Measurements from ENCODE around the gene TPGS1. TPM values are rescaled to one million over a fixed set of nuclear protein-coding genes. Genes with fewer than 3 reads are reported as not detected.

Gene TPGS1
- total and polyA plus RNA-seq, 2 of the 8 experiments (the other 6 are each of a cell fraction or from before 2014, with no cell fraction given) = 9.1 to 10.6 TPM

- H3K36me3 ChIP-seq (ENCODE audit: control insufficient read depth in 2 of 4, insufficient read depth in 4 of 4, low read length in 3 of 4) = no peaks in the 10 kb centered on the region
- H3K23ac ChIP-seq (ENCODE audit: insufficient read length) = no peak overlapping the region
- H2BK15ac ChIP-seq (ENCODE audit: low read length) = no peak overlapping the region
- peak overlapping the region in 1 of 2 experiments; percentile 26; a peak in 3 of 4 replicates for H3K4me2 ChIP-seq (ENCODE audit: insufficient read depth in 1 of 2, low read depth in 2 of 2, low read length in 2 of 2)
- H4K8ac ChIP-seq (ENCODE audit: extremely low read depth, insufficient read depth, low read length) = no peak overlapping the region
- no peak overlapping the region for H2BK120ac ChIP-seq (replicated peaks; ENCODE audit: low read depth, low read length)
- no peak overlapping the region for H3K56ac ChIP-seq (replicated peaks; ENCODE audit: insufficient read length, low read depth, low read length)
- no peak overlapping the region for H2BK20ac ChIP-seq (ENCODE audit: low read length)
- peaks cover 0 to 3% (median 0%) of the 10 kb centered on the region in 4 experiments; a peak in 2 of 7 replicates for H3K4me1 ChIP-seq (replicated peaks in 1 of 4; ENCODE audit: control insufficient read depth in 3 of 4, insufficient read depth in 4 of 4, low read length in 3 of 4)
- no peak overlapping the region; a peak in 1 of 7 replicates for H3K9ac ChIP-seq (replicated peaks in 1 of 4; ENCODE audit: extremely low read depth in 1 of 4, low read depth in 3 of 4, low read length in 3 of 4)
- ChIA-PET POLR2A (ENCODE audit: partially characterized antibody) (interaction anchor here (0.8 to 3.1 kb wide), 3 partner anchors 46 to 99 kb away, joined by 3 to 10 read pairs (median 3); no protein-coding TSS in a partner anchor), CTCF (ENCODE audit: partially characterized antibody) (interaction anchor here (0.6 to 2.5 kb wide), 3 partner anchors 15 to 1715 kb away, joined by 3 to 13 read pairs (median 4); no protein-coding TSS in a partner anchor)
- FAIRE-seq (no peak), DNase-seq (ENCODE audit: low read depth in 1 of 2, low spot score in 2 of 2) (no peak)
- no peak overlapping the region for H2AFZ ChIP-seq (ENCODE audit: low read length)
- H4K91ac ChIP-seq (replicated peaks; ENCODE audit: insufficient read length, low read length) = no peak overlapping the region
- no peaks in the 10 kb centered on the region for H3K79me1 ChIP-seq (ENCODE audit: low read depth, low read length)
- H2BK5ac ChIP-seq (ENCODE audit: low read depth, low read length) = no peak overlapping the region
- H4K5ac ChIP-seq (ENCODE audit: insufficient read length, low read depth, low read length) = no peak overlapping the region
- no peak overlapping the region for H3K14ac ChIP-seq (ENCODE audit: insufficient read length)
- peak overlapping the region in 1 of 4 experiments; percentile 6; a peak in 1 of 8 replicates for H3K4me3 ChIP-seq (ENCODE audit: extremely low read depth in 1 of 4, insufficient read depth in 2 of 4, low read depth in 3 of 4, low read length in 4 of 4)
- no peak overlapping the region for H3K4ac ChIP-seq (replicated peaks; ENCODE audit: insufficient read length, low read depth, low read length)
- H3K27me3 ChIP-seq (replicated peaks in 1 of 4; ENCODE audit: control insufficient read depth in 3 of 4, extremely low read depth in 1 of 4, insufficient read depth in 3 of 4, low read length in 3 of 4) = no peaks in the 10 kb centered on the region; a peak in 1 of 7 replicates
- H3K18ac ChIP-seq (ENCODE audit: extremely low read depth, low read length) = no peak overlapping the region
- 63% methylated on average over 11 of the region's 13 CpGs; no CpG with 5 or more reads in 1 of the 2 experiments for WGBS, 2 experiments (ENCODE audit: extremely low coverage in 1 of 2, insufficient coverage in 1 of 2, insufficient read length in 1 of 2, insufficient replicate concordance in 2 of 2, low coverage in 1 of 2, low lambda C conversion rate in 2 of 2, missing lambda C conversion rate in 1 of 2)
- H2AK5ac ChIP-seq (ENCODE audit: low read depth, low read length) = no peak overlapping the region
- H3K9me3 ChIP-seq (ENCODE audit: insufficient read depth in 2 of 2, low read depth in 1 of 2, low read length in 1 of 2) = peaks cover 8 to 16% of the 10 kb centered on the region in 2 experiments; a peak in 2 of 4 replicates
- peaks cover 4% of the 10 kb centered on the region; the same call in 1 of the 2 replicates for H3K23me2 ChIP-seq (ENCODE audit: low read depth, low read length)
- TF ChIP-seq JUND (IDR thresholded peaks at IDR 0.05; ENCODE audit: low read length) (no peak), KDM5A (IDR thresholded peaks at IDR 0.05; ENCODE audit: low read length) (no peak), POLR2AphosphoS5 (IDR thresholded peaks at IDR 0.05; ENCODE audit: low read depth, low read length) (no peak)
- H2BK12ac ChIP-seq (ENCODE audit: low read depth, low read length) = no peak overlapping the region
- no peaks in the 10 kb centered on the region for H3K79me2 ChIP-seq (ENCODE audit: control insufficient read depth in 1 of 2, insufficient read depth in 2 of 2, low read length in 2 of 2)
- no peaks in the 10 kb centered on the region for H4K20me1 ChIP-seq (replicated peaks in 1 of 2; ENCODE audit: control insufficient read depth in 1 of 2, insufficient read depth in 2 of 2, low read length in 2 of 2)
- no peak overlapping the region for H3K27ac ChIP-seq (ENCODE audit: low read depth, low read length)
Observed at GRCh38 chr19:525857-526419, 18.6 kb downstream of the TPGS1 start.
